Measurements from ENCODE around the gene CDH3. TPM values are rescaled to one million over a fixed set of nuclear protein-coding genes. Genes with fewer than 3 reads are reported as not detected.
"Not testable (repeated sequence)": the region's sequence is repeated elsewhere in the genome, so short reads cannot be mapped to it uniquely, and the experiment has no call there.

The CDH3 gene
- total RNA-seq, 1 donor from 2014 or later: not detected

DNA sequence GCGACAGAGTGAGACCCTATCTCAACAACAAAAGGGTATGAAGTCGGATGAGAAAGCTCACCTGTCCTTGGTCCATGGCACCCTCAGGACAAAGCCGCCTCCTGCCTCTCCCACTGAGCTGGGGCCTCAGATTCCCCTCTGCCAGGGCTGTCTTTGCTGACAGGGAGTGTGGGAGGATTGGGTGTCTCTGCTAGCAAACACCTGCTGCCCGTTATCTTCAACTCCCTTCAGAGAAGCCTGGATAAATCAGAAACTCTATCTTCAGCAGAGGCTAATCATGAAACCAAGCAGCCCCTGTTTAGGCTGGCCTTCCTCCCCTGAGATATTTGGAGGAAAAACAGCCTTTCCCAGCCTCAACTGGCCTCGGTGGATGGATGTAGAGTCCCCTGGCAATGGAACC, 55.7 kb downstream of the CDH3 start:
- DNase-seq (ENCODE audit: low read depth): no peak

- peak; percentile 83 for DNase-seq (ENCODE audit: low read depth)
Measured at GRCh38 chr16:68704232-68704867, 59.2 kb downstream of the CDH3 start.

DNA sequence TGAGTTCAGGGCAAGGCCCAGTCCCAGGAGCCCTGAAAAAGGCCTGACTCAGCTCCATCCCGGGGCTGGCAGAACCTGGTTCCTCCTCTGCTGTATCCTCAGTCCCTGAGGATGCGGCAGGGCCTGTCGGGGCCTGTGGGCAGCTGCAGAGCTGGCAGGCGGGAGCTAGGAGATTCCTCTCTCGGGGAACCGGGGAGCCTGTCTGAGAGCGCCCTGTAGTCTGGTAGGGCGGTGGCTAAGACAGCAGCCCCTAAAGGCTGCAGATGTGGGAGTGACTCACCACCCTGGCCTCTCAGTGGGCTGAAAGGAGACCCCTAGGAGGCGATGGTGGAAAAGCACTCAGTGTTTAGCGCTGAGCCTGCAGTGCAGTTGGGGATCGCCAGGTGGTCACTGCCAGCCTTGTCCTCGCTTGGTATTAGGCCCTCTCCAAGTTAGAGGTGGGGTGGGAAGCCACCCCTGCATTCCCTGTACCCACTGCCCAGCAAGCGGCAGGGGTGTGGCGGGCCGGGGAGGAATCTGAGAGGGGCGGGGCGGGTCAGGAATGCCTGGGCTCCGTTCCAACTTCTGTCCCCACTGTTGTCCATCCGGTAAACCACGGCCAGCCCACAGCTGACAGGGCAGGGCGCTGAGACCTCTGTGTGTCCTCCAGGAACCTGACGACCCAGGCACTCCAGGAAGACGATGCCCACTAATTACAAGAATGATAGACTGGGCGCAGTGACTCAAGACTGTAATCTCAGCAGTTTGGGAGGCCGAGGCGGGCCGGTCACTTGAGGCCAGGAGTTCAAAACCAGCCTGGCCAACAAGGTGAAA, 62.4 kb downstream of the CDH3 start:
- peak; percentile 97 for DNase-seq (ENCODE audit: low read depth)

DNA sequence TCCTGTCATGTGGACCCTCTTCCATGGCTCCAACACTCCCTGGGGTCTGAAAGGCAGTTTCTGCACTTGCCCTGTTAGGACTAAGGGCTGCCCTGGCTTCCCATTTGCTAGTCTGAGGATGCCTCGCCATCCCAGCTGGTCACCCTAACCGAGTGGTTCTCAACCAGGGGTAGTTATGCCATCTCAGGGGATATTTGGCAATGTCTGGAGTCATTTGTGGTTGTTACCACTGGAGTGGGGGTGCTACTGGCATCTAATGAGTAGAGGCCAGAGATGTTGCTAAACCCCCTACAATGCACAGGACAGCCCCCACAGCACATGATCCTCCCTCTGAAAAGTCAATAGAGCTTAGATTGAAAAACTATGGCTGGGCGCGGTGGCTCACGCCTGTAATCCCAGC, 65.1 kb downstream of the CDH3 start:
- DNase-seq (ENCODE audit: low read depth): no peak

DNA sequence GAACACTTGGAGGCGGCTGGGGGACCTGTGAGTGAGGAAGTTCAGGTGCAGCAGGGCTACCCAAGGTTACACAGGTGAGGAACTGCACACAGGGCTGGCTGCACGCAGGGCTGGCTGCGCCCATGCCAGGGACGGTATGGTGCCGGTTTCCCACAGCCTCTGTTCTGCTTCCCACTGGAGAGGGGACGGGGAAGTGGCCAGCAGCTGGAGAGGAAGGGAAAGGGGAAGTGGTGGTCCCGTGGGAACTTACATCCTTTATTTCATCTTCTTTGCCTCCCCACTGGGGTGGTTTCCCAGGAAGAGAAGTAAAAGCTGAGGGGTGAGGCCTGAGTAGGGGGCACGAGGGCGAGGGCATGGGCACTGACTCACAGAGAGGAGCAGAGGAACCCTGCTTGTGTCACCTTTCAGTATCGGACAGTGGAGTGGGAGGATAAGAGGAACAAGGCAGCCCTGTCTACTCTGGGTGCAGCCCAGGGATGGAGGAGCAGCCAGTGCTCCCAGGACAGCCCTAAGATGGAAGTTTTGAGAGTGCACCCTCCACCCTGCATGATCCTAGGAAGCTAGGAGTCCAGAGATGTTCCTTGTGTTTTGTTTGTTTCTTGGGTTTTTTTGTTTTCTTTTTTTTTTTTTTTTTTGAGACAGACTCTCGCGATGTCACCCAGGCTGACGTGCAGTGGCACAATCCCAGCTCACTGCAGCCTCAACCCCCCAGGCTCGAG, 66.5 kb downstream of the CDH3 start:
- no peak for DNase-seq (ENCODE audit: low read depth)

DNA sequence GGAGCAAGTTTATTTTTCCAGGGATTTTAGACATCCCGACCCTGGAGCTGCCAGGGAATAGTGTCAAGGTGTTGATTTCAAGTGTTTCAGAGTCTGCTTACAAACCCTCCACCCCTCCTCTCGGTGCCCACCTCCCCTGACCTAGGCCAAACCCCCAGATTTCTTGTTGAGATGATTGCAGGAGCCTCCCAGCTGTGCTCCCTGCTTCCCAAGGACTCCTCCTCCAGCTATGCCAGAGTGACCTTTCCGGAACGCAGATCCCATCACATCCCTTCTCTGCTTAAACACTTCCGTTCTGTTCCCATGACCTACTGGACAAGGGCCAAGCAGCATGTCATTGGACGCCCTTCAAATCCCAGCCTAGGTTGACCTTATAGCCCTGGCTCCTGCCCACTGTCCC, 68.3 kb downstream of the CDH3 start:
- no peak for DNase-seq (ENCODE audit: low read depth)

DNA sequence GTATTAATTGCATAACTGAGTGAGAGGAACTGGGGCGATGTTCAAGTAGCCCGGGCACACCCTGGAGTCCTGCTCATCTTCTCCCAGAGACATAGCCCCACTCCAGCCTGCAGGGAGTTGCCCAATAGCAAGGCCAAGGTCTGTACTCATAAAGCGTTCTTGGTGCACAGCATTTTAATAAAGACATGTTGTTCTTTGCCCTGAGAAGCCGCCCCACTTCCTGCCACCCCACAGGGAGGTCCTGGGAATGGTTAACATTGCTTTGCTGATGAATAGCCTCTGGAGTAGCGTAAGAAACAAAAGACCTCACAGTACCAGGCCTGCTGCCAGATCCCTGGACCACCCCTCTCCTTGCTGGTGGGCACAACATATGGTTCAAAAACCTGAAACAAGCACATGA, 70.4 kb downstream of the CDH3 start:
- no peak for DNase-seq (ENCODE audit: low read depth)

GRCh38 chr16:68716516-68716915, 71.4 kb downstream of the CDH3 start:
- DNase-seq (ENCODE audit: low read depth): not testable (repeated sequence)

GRCh38 chr16:68717684-68718083, 72.6 kb downstream of the CDH3 start:
- no peak for DNase-seq (ENCODE audit: low read depth)

DNA sequence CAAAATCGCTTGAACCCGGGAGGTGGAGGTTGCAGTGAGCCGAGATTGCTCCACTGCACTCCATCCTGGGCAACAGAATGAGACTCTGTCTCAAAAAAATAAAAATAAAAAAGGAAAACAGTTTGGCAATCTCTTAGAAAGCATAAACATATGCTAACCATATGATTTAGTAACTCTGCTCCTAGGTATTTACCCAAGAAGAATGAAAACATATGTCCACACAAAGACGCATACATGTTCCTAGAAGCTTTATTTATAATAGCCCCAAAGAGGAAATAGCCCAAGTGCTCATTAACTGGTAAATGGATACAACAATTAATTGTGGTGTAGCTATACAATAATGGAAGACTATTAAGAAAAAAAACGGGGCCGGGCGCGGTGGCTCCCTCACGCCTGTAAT, 73.5 kb downstream of the CDH3 start:
- no peak for DNase-seq (ENCODE audit: low read depth)

DNA sequence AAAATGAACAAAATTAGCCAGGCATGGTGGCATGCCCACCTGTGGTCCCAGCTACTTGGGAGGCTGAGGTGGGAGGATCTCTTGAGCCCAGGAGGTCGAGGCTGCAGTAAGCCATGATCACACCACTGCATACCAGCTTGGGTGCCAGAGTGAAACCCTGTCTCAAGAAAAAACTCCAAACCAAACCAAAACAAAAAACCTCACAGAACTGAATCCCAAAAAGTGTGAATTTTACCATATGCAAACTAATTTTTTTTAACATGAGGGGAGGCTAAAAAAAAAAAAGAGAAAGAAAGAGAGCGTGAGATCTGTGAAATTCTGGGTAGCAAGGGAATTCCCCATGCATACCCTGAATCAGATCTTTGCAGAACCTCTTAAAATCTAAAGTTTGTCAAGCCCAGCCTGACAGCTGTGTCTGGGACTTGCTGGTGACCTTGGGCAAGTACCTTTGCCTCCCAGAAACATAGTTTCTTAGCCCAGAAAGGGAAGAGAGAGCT, 74.9 kb downstream of the CDH3 start:
- no peak for DNase-seq (ENCODE audit: low read depth)

- no peak for DNase-seq (ENCODE audit: low read depth)
Measured at GRCh38 chr16:68722119-68723024, 77.3 kb downstream of the CDH3 start.

GRCh38 chr16:68724797-68725196, 79.7 kb downstream of the CDH3 start:
- no peak for DNase-seq (ENCODE audit: low read depth)

DNA sequence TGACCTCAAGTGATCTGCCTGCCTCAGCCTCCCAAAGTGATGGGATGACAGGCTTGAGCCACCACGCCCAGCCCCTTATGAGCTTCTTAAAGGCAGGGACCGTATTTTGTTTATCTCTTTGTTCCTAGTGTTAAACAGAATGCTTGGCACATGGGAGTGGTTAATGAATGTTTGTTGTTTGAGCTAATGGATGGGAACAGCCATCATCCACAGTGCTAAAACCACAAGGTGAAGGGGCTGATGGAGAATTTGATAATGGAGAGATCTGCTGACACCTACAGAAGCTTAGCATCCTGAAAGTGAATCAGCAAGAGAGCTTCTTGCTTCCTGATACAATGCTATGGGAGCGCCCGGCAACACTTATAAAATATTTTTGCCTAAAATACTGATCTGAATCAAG, 83.4 kb downstream of the CDH3 start:
- DNase-seq (ENCODE audit: low read depth): no peak

GRCh38 chr16:68731637-68732036, 86.5 kb downstream of the CDH3 start:
- DNase-seq (ENCODE audit: low read depth): no peak

- DNase-seq (ENCODE audit: low read depth): peak; percentile 6
Measured at GRCh38 chr16:68732042-68732680, 87.1 kb downstream of the CDH3 start.

DNA sequence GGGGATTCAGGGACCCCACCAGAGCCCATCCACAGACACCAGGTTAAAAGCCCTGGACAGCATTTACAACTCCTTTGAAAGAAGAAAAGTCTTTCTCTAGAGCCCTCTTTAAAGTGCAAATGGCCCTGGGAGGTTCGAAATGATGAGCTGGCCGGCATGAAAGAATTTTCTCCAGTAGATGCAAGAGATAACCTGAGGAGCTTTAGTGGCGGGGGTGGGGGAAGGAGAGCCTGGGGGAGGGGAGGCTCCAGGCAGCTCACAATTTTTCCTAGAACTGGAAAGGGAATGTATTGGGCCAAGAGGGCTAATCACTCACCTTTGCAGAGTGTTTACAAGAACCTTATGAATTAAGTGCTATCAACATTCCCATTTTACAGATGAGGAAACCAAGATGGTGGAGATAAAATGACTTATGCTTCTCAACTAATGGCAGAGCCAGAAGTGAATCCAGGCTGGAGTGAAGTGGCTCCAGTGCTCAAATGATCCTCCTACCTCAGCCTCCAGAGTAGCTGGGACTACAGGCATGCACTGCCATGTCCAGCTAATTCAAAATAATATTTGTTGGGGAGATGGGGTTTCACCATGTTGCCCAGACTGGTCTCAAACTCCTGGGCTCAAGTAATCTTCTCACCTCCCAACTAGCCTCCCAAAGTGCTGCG, 87.8 kb downstream of the CDH3 start:
- no peak for DNase-seq (ENCODE audit: low read depth)

GRCh38 chr16:68733570-68733969, 88.5 kb downstream of the CDH3 start:
- DNase-seq (ENCODE audit: low read depth): no peak

DNA sequence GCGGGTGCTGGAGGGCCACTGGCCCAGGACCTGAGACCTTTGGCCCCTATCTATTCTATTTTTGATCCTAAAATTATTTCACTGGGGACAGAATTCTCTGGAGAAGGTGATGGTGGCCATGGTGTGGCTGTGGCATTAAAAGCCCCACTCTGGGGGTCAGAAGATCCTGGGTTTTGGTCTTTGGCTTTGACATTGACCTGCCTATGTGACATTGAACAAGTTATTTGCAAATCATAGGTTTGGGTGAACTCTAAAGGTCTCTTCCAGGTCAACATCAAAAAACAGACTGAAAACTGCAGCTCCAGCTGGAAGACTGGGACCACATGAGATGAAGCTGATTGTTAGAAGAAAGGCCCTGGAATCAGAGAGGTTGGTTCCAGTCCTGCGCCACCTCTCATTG, 89.7 kb downstream of the CDH3 start:
- no peak for DNase-seq (ENCODE audit: low read depth)

- DNase-seq (ENCODE audit: low read depth): no peak
Measured at GRCh38 chr16:68736561-68736960, 91.5 kb downstream of the CDH3 start.
